ENCODE data around the gene LMNTD2. TPM values are rescaled to one million over a fixed set of nuclear protein-coding genes. Genes with fewer than 3 reads are reported as not detected.

Gene LMNTD2
- total RNA-seq, 4 donors from 2014 or later, result 0.14 to 2.2 (median 0.51) TPM; not detected in 1

DNA sequence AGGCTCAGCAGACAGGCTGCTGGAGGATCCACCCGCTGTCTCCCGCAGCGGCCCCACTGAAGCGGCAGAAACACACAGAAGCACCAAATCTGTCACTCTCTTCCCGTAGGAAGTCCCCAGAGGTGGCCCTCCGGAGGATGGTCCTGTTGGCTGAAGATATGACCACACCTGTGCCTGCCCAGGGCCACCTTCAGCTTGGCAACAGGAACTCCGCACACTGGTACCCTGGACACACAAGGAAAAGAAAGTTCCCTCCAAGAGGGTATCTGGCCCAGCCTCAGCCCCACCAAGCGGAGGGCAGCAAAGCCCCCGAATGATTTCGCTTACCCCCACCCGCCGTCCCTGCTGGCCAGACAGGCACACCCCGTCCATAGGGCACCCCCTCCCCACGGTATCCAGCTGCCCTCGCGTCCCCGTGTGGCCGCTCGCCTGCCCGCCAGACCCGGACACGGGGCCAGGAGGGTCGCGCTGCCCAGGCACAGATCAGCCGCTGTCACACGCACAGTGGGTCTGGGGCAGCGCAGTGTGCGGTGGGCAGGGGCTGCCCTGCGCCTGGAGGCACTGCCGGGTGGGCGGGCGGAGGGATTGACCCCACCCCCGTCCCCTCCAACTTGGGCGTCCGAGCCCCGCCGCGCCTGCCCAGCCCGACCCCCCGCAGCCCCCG is 7.2 kb upstream of the LMNTD2 start:
- no peak for TF ChIP-seq POLR2A (IDR thresholded peaks at IDR 0.05)
- TF ChIP-seq, protein P1, sequence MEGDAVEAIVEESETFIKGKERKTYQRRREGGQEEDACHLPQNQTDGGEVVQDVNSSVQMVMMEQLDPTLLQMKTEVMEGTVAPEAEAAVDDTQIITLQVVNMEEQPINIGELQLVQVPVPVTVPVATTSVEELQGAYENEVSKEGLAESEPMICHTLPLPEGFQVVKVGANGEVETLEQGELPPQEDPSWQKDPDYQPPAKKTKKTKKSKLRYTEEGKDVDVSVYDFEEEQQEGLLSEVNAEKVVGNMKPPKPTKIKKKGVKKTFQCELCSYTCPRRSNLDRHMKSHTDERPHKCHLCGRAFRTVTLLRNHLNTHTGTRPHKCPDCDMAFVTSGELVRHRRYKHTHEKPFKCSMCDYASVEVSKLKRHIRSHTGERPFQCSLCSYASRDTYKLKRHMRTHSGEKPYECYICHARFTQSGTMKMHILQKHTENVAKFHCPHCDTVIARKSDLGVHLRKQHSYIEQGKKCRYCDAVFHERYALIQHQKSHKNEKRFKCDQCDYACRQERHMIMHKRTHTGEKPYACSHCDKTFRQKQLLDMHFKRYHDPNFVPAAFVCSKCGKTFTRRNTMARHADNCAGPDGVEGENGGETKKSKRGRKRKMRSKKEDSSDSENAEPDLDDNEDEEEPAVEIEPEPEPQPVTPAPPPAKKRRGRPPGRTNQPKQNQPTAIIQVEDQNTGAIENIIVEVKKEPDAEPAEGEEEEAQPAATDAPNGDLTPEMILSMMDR (IDR thresholded peaks at IDR 0.05), result no peak
- Histone ChIP-seq H3K9me3 (no peaks in the 10 kb centered on the region), H3K36me3 (no peaks in the 10 kb centered on the region), H3K4me1 (peaks cover 0 to 9% of the 10 kb centered on the region in 2 donors), H3K4me3 (peak overlapping the region; percentile 49 to 52), H3K27ac (peak overlapping the region; percentile 49 to 85), H3K27me3 (no peaks in the 10 kb centered on the region)
- DNase-seq, result peak in 1 of 2 donors; percentile 29
- intact Hi-C loops (cut with DNase I; ENCODE audit: low total_unique reads), result no loop called here

- H3K36me3 ChIP-seq, result no peaks in the 10 kb centered on the region
- intact Hi-C loops (cut with DNase I; ENCODE audit: low total_unique reads), result no loop called here
Measured at GRCh38 chr11:567011-567628, 6.6 kb upstream of the LMNTD2 start.

GRCh38 chr11:565921-566509 is 5.5 kb upstream of the LMNTD2 start:
- Histone ChIP-seq H3K4me3 (no peak overlapping the region), H3K9me3 (no peaks in the 10 kb centered on the region), H3K27ac (no peak overlapping the region), H3K4me1 (peaks cover 0 to 7% of the 10 kb centered on the region in 2 donors), H3K27me3 (no peaks in the 10 kb centered on the region), H3K36me3 (no peaks in the 10 kb centered on the region)
- TF ChIP-seq, protein P1 (IDR thresholded peaks at IDR 0.05), result no peak
- TF ChIP-seq POLR2A (IDR thresholded peaks at IDR 0.05), result no peak
- intact Hi-C loops (cut with DNase I; ENCODE audit: low total_unique reads), result no loop called here
- no peak for DNase-seq

More at GRCh38 chr11:567011-567628, 6.6 kb upstream of the LMNTD2 start:
- DNase-seq, result peak in 1 of 2 donors; percentile 15
- peaks cover 0 to 7% of the 10 kb centered on the region in 2 donors for H3K4me1 ChIP-seq
- no peaks in the 10 kb centered on the region for H3K27me3 ChIP-seq
- TF ChIP-seq POLR2A (IDR thresholded peaks at IDR 0.05), result no peak
- TF ChIP-seq, protein P1 (IDR thresholded peaks at IDR 0.05), result no peak
- peak overlapping the region in 1 of 2 donors; percentile 85 for H3K27ac ChIP-seq
- H3K9me3 ChIP-seq, result no peaks in the 10 kb centered on the region
- H3K4me3 ChIP-seq, result no peak overlapping the region

DNA sequence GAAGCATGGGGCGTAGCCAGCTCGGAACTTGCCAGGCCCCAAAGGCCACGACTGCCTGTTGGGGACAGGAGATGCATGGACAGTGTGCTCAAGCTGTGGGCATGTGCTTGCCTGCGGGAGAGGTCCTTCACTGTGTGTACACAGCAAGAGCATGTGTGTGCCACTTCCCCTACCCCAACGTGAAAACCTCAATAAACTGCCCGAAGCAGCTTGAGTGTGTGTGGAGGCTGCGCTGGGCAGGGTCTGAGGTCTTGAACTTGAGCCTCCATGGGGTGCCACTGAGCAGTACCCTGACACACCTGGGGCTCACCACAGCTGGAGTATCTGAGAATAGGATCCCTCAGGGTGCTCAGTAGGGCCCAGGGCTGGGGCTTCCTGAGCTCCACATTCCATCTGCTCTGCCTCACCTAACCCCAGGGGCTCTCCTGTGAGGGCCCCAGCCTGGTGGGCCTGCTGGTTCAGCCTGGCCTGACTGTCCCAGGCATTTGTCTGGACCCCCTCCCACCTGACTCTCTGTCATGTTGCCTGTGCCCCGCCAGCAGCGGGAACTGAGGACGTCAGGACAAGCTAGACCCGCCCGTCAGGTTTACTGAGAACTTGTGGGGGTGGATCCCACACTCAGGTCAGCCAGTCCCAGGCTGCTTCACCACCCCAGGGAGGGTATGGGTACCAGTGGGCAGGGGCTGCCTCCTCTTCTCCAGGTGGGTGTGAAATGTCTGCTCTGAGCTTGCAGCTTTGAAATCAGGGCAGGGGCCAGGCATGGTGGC is 3.5 kb upstream of the LMNTD2 start:
- no peaks in the 10 kb centered on the region for H3K9me3 ChIP-seq
- no peaks in the 10 kb centered on the region for H3K36me3 ChIP-seq
- no peak overlapping the region for H3K27ac ChIP-seq
- H3K27me3 ChIP-seq, result no peaks in the 10 kb centered on the region
- H3K4me3 ChIP-seq, result no peak overlapping the region
- TF ChIP-seq, protein P1 (IDR thresholded peaks at IDR 0.05), result no peak
- TF ChIP-seq POLR2A (IDR thresholded peaks at IDR 0.05), result no peak
- no peak for DNase-seq
- peaks cover 0 to 8% of the 10 kb centered on the region in 2 donors for H3K4me1 ChIP-seq
- intact Hi-C loops (cut with DNase I; ENCODE audit: low total_unique reads), result no loop called here

Data from uterus (tissue), 4 donors.